Esophagus mucosa (tissue), 1 donor: ENCODE results near the gene HTRA1. TPM values are rescaled to one million over a fixed set of nuclear protein-coding genes. Genes with fewer than 3 reads are reported as not detected.

Experiments
- ATAC-seq: fragments of 200-7000 bp; cut with Tn5 transposase; one replicate; pipeline ENCODE4 v1.9.1; 2020
- total RNA-seq: library from RNA; stranded (reverse); gene quantifications from one replicate; pipeline ENCODE4 v1.2.4, GENCODE V29; 2023
- donor health status: DM: yes; HTN: yes; CAD: no.

HTRA1 gene
- total RNA-seq, 1 donor from 2014 or later: 15.3 TPM

GRCh38 chr10:122519144-122519543, 57.8 kb downstream of the HTRA1 start:
- ATAC-seq: no peak

- ATAC-seq: no peak
Measured at GRCh38 chr10:122519873-122520272, 58.5 kb downstream of the HTRA1 start.

GRCh38 chr10:122521011-122521410, 59.7 kb downstream of the HTRA1 start:
- no peak for ATAC-seq

- ATAC-seq: no peak
Measured at GRCh38 chr10:122524811-122525210, 63.5 kb downstream of the HTRA1 start.

DNA sequence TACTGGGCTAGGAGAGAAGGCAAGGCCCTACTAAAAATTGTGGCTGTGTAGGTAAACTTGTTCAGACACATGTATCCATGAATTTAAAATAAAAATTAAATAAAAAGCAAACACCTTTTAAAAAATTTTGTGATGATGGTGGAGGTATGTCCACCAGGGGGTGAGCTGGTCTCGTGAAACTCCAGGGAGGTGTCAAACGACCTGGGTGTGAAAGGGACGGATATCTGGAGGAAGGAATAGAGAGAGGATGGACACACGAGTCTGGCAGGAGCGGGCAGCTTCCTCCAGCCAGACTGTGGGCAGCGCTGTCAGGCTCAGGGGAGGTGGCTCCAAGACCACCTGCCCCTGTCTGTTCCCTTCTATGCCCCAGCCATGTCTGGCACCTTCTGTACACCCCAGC, 64.4 kb downstream of the HTRA1 start:
- no peak for ATAC-seq

DNA sequence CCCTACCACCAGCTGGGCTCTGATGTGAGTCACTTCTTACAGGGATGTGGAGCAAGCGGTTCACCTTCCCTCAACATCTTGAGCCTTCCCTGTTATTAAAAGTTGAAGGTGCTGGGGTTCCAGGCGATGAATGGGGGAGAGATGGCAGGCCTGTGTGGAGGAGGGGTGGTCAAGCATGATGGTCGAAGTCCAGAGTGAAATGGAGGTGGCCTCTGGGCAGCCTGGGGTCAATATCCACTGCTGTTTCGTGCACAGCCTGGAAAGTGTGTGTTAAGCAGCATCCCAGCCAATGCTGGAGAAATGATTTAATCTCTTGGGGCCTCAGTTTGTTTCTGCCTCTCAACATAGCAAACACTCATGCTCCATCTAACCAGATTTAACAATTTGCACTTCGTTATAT, 65.5 kb downstream of the HTRA1 start:
- no peak for ATAC-seq

DNA sequence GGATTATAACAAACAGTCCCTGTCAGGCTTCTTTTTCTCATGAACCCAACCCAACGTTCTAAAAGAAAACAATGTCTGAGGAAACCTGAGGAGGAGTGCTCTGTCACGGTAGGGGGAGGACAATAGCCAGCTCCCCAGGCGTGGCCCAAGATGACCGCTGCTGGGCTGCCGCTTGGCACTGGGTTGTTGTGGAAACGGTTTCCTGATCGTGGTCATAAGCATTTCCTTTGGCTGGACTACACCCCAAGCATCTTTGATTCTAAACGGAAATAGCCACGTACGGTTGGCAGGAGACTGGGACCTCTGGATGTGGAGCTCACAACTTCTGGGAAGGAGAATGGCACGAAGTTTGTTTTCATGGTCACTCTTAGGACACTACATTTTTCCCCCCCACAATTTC, 68.8 kb downstream of the HTRA1 start:
- ATAC-seq: peak; percentile 56

DNA sequence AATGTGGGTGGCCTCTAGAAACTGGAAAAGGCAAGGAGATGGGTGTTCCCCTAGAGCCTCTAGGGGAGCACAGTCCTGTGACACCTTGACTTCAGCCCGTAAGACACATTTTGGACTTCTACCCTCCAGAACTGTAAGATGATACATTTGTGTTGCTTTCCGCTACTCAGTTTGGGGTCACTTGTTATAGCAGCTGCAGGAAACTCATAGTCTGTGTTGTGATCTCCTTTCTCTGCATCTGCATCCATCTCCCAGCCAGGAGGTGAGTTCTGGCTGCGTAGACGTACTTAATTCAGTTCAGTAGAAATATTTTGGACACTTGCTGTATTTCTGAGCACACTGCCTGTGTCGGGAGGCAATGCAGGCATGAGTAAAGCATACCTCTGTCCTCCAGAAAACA, 69.9 kb downstream of the HTRA1 start:
- no peak for ATAC-seq

DNA sequence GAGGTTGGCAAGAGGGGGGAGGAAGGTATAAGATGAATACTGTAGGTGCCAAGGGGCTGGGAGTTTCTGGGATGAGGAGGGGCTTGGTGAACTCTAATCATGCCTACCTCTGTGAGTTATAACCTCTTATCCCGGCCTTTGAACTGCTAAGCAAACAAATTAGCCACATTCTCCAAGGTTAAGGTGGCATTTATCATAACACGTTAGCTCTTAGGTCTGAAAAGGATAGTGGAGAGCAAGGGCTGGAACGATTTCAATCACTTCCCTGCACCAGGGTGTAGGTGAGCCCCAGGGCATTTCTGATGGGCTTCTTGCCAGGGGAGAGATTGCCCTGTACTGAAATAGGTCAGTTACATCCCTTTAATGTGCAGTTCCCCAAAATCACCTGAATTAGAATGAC, 70.6 kb downstream of the HTRA1 start:
- no peak for ATAC-seq

DNA sequence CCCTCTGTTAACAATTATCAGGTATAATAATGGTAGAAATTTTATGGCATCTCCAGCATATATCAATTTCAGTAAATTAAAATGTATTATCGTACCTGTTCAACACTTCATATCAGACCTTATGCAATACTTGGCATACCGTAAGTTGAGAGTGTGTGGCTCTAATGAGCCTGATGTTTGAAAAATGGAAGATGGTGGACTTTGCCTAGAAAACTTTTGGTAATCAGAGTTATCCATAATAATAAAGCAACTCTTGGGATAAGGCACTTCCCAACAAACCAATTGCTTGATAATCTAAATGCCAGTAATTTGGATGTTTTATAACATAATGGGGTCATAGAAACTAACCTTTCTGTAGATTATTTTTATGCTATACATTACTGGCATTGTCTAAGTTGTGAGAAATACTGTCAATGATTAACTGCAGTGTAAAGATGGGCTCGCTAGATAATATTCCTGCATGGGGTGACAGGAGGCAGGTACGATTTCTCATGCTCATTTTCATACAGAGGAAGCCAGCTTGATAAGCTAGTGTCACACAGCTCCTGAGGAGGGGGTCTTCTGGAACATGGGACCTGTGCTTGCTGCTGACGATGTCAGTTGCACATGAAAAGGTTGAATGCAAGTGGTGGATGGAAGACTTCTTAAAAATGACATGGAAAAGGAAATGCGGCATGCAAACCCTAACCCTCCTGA, 71.4 kb downstream of the HTRA1 start:
- no peak for ATAC-seq

- no peak for ATAC-seq
Measured at GRCh38 chr10:122537545-122537944, 76.2 kb downstream of the HTRA1 start.

GRCh38 chr10:122541541-122542002, 80.2 kb downstream of the HTRA1 start:
- ATAC-seq: no peak

DNA sequence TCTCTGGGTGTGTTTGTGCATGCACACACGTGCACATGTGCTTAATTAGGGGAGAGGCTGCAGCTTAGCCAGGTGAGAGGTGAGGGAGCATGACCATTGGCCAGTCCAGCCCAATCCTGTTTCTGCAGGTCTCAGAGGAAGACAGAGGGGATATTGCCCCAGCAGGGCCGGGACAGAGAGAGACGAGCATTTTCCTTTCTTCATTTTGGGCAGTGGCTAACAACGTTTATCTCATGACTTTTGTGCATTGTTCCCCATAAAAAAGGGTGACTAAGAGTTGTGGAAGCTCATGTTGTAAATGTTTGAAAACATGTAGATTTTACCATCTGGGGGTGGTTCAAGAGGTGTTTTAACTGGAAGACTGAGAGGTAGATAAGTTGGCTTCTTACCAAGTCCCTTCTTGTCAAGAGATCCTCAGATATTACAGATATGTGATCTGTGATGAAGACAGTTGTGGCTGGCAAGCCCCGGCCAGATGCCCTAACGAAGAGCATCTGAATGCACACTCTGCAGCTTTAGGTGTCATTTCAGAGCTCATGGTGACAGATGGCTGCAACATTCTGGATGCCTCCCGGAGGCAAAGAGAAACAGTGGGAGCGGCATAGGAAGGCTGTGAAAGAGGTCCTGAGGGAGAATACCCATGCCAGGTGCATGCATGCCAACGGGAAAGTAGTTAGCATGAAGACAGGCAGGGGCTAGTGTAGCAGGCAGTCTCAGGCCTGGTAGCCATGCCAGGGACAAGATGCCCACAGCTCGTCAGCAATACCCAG, 82.5 kb downstream of the HTRA1 start:
- ATAC-seq: no peak

DNA sequence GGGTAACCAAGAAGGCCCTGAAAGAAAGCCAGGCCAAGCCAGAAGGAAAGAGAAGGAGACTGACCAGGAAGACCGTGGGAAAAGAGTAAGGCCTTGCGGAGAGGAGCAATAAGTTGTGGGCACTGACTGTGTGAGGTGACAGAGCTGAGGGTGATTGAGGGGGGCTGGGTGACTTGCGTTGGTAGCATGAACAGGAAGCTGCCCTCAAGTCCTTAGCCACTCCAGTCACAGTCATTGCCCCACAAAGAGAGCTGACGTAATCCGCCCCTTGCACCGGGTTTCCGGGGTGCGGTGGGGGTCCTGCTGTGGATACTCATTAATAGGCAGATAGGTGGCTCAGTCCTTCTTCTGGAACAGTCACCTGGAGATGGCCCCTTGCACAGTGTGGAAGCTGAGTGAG, 83.1 kb downstream of the HTRA1 start:
- ATAC-seq: no peak

DNA sequence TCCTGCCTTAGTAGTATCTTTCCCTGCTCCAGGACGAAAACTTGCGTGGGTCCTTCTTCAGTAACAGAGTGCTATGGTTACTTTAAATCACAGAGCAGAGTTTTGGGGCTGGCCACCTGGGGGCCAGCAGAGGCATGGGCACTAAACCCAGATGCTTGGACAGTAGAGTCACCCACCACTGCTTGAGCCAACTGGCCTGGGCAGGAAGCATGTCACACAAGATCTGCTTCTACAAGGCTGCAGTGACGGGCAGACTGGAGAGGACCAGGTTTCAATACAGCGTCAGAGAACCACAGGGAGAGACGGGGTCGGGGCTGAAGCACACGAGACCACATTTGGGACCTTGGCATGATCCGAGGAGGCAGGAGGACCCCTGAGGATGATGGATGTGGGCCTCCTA, 84.9 kb downstream of the HTRA1 start:
- no peak for ATAC-seq

- no peak for ATAC-seq
Measured at GRCh38 chr10:122548407-122549085, 87.2 kb downstream of the HTRA1 start.

GRCh38 chr10:122549636-122550035, 88.3 kb downstream of the HTRA1 start:
- no peak for ATAC-seq

- ATAC-seq: no peak
Measured at GRCh38 chr10:122550427-122550826, 89.1 kb downstream of the HTRA1 start.

DNA sequence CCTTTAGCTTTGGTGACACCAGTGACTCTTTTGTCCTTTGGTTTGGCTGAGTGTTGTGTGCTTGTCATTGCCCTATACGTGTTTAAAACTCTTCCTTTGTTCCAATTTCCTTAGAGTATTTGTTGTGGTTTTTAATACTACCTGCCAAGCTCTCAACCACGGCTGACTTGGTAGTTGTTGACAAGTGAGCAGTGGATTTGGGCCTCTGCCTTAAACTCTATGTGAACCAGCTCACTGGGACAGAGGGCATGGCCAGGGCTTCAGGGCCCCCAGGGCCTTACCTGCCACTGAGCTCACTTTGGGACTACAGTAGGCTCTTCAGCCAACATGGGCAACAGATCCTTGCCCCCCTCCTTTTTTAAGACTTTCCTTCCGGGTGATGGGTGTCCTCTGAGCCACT, 89.6 kb downstream of the HTRA1 start:
- ATAC-seq: no peak

GRCh38 chr10:122551450-122551849, 90.1 kb downstream of the HTRA1 start:
- no peak for ATAC-seq

DNA sequence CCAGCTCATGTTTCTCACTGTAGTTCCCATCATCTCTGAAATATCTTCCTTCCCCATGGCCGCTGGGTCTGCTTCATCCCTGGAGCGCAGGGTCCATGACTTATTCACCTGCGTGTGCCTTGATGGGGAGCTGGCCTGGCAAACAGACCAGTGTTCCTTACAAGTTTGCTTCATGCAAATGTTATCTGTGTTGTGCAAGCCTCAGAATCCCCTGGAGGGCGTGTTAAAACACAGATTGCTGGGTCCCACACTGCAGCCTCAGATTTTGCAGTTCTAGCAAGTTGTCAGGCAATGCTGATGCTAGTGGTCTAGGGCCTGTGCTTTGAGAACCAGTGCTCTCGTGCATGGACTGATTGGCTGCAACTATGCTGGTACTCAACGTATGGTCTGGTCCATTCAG, 92.0 kb downstream of the HTRA1 start:
- ATAC-seq: no peak

GRCh38 chr10:122554131-122555036, 93.0 kb downstream of the HTRA1 start:
- no peak for ATAC-seq

- ATAC-seq: no peak
Measured at GRCh38 chr10:122555442-122555841, 94.1 kb downstream of the HTRA1 start.
